Temporal lobe (tissue), 1 donor: ENCODE results near the gene SCGN. TPM values are rescaled to one million over a fixed set of nuclear protein-coding genes. Genes with fewer than 3 reads are reported as not detected.

ENCODE experiments used
- total RNA-seq: library from RNA; depleted of rRNA; stranded (reverse); fragments of >200 nt; gene quantifications from one replicate; pipeline ENCODE4 v1.2.3, GENCODE V29; 2014

The SCGN gene
- total RNA-seq, 1 donor from 2014 or later, result 30.7 TPM

Other genes with a start within 250 kb of the SCGN start
- gene SLC17A4, start 102.5 kb downstream of the SCGN start, total RNA-seq, result under 0.01 TPM
- not detected for gene SLC17A1, start 179.8 kb downstream of the SCGN start, total RNA-seq
- gene SLC17A3, start 222.0 kb downstream of the SCGN start, total RNA-seq, result not detected